Stimulated activated CD8-positive, alpha-beta memory T cell treated with anti-CD3 and anti-CD28 coated beads, Interleukin-7, amount 100 ng/mL, for 24 hours (primary cell): ENCODE results near the gene ADAM29.
"Not testable (repeated sequence)": the region's sequence is repeated elsewhere in the genome, so short reads cannot be mapped to it uniquely, and the experiment has no call there.

Experiments used
- DNase-seq: peaks from one replicate; pipeline ENCODE4 v3.0.0-alpha.2; 2020; ENCODE audit warnings: low read depth

ADAM29 gene

DNA sequence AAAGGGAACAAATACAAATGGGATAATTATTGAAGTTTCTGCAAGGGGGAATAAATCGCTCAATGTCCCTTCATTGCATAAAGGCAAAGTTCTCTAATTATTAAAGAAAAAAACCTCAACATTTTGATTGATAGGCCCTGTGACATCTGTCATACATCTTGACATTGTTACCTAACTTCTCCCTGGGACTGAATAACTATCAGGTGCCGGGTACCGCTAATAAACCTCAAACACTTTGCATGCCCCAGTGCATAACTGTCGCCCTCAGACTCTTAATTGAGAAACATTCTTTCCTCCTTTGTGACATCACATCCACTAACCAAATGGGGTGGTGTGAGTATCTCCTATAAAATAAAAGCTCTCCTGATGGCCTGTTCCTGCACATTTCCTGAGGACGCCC lies at the start of gene ADAM29:
TSS of gene ADAM29 (plus strand) at position 301 of the 400 bp plus-strand sequence. CDS start 57,168 bp downstream, outside the sequence.
- DNase-seq = no peak

DNA sequence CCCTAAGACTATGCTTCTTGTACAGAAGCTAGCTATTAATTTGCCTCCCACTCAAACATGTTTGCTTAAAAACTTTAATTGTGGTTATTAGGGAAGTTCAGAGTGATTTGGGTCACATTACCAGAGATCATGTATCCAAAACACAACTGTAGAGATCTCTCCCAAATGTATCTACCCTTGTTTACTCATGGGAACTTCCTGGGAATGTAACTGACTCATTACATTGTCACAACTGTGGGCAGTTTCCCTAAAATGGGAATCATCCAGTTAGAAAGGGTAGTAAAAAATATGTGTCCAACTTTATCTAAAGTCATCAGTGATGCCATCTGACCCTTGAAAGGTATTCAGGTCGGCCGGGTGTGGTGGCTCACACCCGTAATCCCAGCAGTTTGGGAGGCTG lies 48.8 kb upstream of the ADAM29 start:
- no peak for DNase-seq

DNA sequence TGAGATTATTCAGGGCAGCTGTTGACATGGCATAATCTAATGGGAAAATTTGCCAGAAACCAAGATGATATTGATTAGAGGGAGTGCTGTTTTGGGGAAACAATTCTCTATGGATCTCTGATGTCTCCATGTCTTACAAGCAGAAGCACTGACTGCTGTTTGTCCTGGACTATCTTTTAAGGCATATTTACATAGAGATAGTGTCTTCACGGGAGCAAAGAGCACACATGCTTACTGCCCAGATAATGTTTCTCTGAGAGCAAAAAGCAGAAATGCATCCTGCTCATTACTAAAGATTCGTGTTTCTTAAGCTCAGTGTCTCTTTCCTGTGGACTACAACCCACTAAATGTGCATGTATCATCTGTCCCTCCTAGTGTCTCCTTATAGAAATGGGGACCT lies 47.8 kb upstream of the ADAM29 start:
- DNase-seq = no peak

DNA sequence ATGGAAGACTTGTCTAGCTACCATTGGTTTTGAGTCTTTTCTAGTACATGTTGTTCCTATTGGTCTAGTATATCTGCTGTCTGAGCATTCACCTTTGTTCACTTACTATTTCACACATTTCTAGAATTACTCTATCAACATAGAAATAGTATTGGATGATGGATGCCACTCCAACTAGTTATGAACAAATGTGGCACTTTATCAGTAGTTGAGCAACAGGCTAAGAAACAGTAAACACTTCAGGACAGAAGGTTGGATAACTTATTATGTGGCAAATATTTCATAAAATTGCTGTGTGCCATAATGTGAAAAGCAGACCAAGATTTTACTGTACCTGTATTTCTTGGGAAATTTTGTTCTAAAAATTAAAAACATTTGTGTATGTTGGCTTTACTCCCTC lies 46.8 kb upstream of the ADAM29 start:
- no peak for DNase-seq

DNA sequence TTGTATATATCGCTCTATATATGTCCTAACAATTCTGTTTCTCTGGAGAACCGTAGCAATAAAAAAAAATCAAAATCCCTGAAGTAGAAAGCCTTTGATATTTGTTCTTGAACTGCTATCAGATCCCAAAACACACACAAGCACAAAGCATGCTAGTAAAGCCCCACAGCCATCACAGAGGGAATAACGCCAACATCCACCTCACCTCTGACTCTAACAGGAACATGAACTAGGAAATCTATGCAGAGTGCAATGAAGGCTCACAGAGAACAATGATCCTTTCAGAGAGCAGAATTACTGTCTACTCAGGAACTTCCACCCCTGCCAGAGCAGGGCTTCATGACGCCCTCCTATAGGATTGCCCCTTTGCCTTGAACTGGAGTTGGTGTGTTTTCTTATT lies 45.0 kb upstream of the ADAM29 start:
- not testable (repeated sequence) for DNase-seq

DNA sequence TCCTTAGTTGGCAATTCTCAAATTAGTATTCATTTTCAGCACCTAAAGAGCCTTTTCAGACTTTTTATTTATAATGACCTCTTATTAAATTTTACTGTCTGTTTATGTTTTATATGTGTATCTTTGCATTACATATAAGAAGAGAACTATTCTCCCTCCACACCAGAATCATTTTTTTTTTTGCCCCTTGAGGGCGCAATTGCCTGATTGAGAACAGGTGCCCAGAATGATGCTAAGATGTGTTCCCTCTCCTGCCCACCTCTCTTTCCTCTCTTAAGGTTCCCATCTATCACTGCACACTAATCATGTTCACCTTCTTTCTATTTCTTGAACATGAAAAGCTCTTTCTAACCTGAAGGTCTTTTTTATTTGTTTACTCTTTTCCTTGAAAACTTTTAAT lies 44.2 kb upstream of the ADAM29 start:
- DNase-seq = no peak

DNA sequence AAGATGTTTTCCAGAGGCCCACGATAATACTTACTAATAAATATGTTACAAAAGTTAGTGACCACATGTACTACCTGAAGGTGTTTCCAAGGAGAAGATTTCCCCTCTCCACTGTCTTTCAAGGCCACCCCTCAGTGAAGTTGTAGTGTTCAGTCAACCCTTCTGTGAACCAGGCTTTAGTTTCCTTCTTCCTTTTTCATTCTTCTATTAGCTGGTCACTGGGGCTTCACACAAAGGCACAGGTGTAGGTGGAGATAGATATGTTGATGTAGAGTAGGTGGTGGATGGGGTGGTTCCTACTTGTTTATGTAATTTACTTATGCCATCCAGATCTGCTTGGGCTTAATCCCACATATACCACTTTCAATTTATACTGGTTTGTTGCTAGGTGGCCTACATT lies 43.3 kb upstream of the ADAM29 start:
- DNase-seq = no peak

DNA sequence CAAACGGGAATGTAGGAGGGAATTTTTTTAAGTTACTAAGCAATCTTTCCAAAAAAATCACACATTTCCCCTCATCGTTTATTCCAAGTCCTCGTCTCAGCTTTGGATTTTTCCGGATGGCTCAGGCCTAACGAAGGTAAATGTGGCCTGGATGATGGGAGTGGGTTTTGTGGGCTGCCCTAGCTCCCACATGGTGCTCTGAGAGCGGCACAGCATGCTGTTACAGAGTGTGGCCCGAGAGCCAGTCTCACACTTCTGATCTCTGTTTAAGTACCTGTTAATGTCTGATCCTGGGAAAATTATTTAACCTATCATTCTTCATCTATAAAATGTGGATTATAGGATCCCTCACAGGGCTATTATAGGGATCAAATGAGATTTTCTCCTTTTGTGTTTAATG lies 38.2 kb upstream of the ADAM29 start:
- no peak for DNase-seq

DNA sequence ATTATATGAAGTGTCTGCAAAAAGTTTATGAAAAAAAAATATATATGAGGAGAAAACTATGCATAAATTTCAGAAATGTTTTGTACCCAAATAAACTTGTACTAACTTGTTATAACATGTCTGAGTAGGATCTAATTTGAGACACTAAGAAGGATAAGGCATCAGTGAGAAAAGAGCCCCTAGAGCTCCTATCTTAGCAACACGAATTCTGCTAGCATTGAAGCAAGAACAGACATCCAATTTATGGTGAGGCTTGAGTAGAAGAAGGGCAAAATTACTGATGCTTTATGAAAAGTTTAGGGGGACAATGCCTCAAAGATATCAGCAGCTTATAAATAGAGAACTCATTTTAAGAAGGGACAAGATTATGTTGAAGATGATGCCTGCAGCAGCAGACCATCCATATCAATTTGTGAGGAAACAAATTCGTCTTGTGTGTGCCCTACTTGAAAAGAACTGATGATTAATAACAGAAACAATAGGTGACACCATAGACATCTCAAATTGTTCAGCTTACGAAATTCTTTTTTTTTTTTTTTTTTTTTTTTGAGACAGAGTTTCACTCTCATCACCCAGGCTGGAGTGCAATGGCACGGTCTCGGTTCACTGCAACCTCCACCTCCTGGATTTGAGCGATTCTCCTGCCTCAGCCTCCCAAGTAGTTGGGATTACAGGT lies 35.7 kb upstream of the ADAM29 start:
- no peak for DNase-seq

DNA sequence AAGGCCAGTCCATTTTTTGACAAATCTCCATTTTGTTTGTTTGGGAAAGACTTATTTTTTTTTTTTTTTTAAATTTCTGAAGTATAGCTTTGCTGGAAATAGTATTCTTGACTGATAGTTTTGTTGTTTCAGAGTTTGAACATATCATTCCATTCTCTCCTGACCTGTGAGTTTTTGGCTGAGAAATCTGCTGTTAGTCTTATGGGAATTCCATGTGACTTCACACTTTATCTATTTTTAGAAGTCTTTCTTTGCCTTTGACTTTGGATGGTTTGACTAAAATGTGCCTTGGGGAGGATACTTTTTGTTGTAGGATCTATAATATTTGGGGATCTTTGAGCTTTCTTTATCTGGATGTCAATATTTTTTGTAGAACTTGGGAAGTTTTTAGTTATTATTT lies 10.7 kb upstream of the ADAM29 start:
- DNase-seq = no peak

DNA sequence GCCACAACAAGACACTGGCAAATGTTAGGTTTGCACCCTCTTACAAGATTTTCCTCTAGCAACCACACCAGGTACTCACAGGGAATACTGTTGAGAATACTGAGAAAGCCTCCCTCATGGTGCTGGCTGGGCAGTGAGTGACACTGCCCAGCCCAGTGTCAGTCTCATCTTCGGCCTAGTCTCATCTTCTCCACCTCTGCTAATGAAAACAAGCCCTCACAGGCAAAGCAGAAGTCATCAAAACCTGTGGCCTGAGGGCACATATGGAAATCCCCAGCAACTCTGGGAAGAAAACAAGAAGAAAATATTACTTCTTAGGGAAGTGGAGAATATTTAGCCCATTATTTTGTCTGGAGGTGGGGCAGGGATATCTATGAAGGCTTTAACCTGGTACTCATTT lies 7.9 kb upstream of the ADAM29 start:
- DNase-seq = no peak

DNA sequence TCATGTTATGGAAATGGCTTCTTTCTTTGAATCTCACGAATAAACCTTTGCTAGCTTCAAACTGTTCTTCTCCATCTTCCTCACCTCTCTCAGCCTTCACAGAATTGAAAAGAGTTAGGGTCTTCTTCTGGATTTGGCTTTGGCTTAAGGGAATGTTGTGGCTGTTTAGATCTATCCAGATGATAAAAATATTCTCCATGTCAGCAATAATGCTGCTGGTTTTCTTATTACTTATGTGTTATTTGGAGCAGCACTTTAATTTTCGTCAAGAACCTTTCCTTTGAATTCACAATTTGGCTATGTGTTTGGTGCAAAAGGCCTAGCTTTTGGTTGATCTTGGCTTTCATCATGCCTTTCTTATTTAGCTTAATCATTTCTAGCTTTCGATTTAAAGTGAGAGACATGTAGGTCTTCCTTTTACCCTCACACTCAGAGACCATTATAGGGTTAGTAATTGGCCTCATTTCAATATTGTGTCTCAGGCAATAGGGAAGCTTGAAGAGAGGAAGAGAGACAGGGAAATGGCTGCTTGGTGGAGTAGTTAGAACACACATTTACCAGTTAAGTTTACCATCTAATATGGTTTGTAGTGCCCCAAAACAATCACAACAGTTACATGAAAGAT lies 5.1 kb upstream of the ADAM29 start:
- no peak for DNase-seq

DNA sequence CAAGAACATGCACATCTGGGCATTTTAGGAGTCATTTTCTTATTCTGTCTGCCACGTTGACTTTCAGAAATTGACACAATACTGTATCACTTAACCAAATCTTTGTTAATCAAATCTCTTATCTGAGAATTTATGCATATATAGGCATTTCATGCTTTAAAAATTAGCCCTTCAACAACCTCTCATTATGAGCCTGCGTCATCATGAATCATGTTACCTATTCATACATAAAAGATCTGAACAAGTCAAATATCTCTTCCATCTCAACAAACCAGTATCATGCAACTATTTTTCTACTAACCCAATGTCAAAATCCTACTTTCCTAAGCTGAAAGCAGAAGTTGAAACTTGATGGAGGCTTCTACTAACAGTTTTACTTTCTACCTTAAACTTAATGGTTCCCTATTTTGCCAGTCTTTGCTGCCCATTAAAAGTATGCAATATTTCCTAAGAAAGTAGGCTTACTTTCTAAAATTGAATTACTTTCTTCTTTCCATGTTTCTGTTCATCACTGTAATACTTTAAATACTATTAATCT lies 1.8 kb downstream of the ADAM29 start:
- no peak for DNase-seq

DNA sequence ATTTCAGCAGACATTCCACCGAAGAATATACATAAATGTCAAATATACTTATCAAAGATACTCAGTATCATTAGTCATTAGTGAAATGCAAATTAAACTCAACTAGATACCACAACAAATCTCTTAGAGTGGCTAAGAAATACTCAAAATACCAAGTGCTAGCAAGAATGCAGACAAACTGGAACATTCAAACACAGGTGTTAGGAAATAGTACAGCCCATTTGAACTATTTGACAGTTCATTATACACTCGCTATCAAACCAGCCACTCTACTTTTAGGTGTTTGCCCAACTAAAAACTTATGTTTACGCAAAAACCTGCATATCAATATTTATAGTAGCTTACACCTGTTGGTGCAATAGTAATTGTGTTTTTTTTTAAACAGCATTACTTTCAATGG lies 8.8 kb downstream of the ADAM29 start:
- no peak for DNase-seq

DNA sequence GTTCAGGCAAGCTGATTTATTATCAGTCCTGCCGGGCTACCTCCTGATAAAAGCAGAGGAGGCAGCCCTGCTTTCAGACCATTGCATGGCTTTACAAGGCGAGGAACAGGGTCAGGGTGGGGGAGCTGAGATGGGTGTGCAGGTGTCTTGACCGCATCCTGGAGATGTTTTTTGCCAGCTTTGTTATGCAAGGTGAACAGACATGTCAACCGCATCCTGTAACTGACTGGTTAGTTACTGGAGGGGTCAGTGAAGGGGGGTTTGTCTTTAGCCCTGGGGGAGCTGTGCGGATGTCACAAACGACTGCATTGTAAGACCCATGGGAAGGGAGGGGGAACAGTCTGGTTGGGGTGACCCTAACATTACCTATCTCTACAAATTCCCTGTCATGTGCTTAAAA lies 10.0 kb downstream of the ADAM29 start:
- DNase-seq = no peak

DNA sequence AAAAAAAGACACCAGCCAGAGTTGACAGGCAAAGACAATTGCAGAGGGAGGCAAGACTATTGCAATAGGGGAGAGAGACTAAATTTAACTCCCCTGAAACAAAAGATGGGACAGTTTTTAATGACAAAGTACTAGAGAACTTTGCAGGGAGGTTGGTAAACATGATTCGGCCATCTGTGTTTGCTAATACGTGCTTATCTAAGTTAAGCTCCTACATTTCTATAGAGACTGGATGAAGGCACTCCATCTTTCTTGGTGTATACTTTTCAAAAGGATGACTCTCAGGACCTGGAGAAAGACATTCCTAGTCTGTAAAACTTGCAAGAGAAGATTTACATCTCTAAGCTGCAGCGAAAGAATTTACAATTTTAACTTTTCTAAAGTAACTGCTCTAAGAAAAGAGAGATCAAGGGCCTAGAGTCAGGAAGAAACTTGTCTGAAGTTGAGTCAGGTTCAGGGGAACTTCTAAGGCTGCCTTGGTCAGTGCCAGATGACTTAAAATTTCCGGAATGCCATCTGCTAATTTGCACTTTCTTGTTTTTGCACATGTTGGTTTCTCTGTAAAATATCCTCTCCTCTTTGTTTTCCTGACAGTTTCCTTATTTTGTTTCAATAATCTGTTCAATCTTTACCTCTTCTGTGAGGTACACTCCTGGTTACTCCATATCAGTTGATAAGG lies 10.6 kb downstream of the ADAM29 start:
- DNase-seq = no peak

DNA sequence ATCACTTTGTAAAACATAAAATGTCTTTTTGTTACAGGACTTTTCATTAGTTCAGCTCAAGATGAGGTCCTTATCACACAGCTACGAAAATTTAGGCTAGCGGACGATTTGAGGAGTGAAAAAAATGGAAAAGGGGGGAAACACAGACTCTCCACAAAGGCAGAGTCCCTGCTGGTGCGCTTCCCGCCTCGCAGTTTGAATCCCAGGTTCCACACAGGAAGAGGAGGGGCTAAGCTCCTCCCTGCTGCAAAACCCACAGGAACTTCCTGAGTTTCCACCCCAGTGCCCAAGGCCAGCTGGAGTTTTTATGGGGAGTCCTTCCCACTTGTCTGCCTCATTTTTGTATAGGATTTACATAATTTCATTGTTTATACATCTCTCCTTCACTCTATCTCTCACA lies 11.2 kb downstream of the ADAM29 start:
- no peak for DNase-seq

DNA sequence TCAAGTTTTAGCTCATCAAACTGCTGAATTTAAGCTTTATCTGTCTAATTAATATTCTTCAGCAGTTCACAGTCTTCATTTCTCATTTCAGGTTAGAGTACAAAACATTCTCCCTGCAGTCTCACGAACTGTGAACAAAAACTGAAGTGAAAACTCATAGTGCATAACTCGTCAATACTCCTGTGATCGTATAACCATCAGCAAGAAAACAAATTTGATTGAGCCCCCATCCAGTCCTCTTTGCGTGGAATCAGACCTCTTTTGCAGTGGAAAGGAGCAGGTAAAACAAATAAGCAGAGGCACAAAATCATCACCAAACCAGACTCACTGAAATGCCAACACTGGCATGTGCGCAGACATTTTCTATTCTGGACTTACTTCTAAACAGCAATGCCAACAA lies 12.7 kb downstream of the ADAM29 start:
- DNase-seq = no peak

DNA sequence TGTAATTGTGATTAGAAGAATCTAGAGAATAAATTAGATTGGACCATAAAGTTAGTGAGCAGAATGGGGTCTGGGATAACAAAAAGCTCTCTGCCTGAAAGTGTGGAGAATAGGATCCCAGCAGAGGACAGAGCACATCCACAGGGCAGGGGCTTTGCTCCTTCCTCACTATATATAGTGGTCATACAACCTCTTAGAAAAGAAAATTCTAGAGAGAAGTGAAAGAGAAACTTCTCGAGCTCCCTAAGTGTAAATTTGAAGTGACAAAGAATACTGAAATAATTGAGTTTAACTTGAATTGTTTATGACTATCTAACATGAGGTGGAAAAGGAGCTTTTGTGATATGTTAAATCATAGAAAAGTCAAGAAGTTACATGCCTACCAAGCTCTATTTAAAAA lies 14.9 kb downstream of the ADAM29 start:
- no peak for DNase-seq

DNA sequence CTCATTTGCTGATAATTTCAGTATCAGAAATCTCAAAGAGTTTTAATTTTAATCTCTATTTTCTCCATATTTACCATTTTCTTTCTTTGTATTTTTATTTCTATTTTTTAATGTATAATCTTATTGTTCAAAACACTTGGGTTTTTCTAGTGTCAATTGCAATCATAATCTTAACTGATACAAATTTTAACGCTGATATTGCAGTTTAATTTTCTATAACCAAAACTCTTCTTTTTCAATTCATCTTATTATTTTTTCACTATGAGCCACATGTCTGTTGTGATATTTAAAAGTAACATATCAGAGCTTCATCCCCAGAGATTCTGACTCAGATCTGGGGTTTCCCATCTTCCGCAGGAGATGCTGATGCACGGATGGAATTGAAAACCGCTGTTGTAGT lies 16.2 kb downstream of the ADAM29 start:
- no peak for DNase-seq

DNA sequence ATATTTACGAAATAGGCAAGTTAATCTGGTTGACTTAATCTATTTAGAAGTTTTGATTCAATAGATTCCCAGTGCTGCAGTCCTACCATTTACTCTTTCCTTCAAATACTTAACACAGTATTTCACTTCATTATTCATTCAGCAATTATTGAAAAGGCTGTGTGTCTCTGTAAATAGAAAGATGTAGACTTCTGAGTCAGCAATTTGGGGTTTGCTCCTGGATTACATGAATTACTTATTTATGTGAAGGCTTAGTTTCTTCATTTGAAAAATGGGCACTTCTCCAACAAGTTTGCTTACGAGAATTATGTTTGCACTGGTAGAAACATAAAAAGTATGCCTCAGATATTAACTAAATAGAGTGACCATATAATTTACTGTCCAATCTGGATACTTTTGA lies 17.4 kb downstream of the ADAM29 start:
- no peak for DNase-seq

DNA sequence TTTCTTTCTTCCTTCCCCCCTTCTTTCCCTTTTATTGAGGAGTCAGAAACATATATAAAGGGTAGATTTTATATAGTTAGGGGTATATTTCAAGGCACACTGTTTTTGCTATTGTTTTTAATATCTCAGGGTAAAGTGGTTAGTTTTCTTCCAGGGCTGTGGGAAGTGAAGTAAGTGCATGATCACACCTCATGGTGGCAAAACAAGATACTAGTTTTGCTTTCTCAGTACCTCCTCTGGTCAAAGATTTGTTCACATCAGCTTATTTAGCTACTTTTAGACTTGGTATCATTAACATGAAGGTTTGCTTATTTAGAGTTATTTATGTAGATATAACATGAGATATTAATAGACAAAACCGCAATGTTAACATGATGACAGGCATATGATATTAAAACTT lies 21.8 kb downstream of the ADAM29 start:
- DNase-seq = no peak

DNA sequence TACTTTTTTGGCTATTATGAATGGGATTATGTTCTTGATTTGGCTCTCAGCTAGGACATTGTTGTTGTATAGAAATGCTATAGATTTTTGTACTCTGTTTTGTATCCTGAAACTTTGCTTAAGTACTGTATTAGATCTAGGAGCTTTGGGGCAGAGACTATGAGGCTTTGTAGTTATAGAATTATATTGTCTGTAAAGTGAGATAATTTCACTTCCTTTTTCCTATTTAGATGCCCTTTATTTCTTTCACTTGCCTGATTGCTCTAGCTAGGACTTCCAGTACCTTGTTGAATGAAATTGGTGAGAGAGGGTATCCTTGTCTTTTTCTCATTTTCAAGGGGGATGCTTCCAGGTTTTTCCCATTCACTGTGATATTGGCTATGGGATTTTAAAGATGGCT lies 28.1 kb downstream of the ADAM29 start:
- no peak for DNase-seq
